Effector CD4-positive, alpha-beta T cell (primary cell): ENCODE results near the gene ARTN. TPM values are rescaled to one million over a fixed set of nuclear protein-coding genes. Genes with fewer than 3 reads are reported as not detected.

Experiments
- DNase-seq: peaks from one replicate; pipeline ENCODE4 v3.0.0-alpha.2; 2020
- total RNA-seq: gene quantifications from one replicate; lab custom pipeline; 2026; lab: John Stamatoyannopoulos, UW

ARTN gene, protein sequence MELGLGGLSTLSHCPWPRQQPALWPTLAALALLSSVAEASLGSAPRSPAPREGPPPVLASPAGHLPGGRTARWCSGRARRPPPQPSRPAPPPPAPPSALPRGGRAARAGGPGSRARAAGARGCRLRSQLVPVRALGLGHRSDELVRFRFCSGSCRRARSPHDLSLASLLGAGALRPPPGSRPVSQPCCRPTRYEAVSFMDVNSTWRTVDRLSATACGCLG
- not detected for total RNA-seq

DNA sequence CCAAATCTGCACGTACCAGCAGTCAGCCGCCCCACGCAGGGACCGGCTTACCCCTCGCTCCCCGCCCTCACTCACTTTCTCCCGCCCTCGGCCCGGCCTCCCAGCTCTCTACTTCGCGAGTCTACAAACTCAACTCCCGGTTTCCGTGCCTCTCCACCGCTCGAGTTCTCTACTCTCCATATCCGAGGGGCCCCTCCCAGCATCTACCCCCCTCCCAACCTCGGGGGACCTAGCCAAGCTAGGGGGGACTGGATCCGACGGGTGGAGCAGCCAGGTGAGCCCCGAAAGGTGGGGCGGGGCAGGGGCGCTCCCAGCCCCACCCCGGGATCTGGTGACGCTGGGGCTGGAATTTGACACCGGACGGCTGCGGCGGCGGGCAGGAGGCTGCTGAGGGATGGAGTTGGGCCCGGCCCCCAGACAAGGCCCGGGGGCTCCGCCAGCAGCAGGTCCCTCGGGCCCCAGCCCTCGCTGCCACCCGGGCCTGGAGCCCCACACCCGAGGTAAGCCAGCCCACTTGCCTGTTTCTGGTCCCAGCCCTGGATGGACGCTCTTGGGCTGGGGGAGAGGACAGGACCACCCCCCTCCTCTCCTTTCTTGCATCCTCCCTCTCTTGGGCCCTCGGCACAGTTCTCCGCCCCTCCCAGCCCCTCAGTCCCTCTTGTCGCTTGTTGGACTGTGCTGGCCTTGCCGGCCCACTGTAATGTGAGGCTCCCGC lies at the start of gene ARTN:
ARTN (plus strand) TSS at position 416 of the 715 bp plus-strand sequence. CDS start 1,856 bp downstream, outside the sequence.
- no peak for DNase-seq

DNA sequence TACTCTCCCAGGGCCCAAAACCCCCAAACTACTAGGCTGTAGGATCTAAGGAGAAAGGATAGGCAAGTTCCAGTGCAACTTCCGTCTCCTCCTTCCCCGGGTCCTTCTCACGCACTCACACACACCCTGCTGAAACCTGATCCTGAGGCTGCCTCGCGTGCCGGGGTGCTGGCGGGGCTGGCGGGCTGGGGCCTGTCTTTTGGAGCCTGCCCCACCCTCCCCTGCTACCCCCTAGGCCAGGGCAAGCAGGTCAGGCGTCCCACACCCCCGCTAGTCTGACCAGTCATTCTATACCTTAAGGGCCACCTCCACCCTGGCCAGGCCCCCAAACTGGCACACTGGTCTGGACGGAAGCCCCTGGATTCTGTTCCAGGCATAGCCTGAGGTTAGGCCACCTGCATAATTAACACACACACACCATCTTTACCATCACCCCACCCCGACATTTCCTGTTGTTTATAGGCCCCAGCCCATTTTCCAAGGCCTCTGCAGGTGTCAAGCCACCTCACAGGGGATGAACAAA lies 48.3 kb upstream of the ARTN start:
- DNase-seq, result no peak

DNA sequence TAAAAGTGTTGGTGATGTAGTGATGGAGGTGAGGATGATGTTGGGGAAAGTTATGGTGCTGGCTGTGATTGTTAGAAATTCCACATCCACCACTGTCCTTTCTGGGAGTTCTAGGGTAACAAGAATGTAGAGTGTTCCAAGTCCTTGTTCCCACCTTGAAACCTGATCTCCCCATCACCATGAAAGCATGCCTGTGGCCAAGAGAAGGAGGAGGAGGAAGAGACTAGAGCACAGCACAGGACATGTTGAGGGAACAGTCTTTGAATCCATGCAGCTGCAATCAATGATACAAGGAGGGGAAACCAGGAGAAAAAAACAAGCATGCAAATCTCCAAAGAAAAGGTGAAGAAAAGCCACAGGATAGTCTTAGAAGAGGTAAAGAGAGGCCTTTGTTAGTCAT lies 45.9 kb upstream of the ARTN start:
- no peak for DNase-seq

DNA sequence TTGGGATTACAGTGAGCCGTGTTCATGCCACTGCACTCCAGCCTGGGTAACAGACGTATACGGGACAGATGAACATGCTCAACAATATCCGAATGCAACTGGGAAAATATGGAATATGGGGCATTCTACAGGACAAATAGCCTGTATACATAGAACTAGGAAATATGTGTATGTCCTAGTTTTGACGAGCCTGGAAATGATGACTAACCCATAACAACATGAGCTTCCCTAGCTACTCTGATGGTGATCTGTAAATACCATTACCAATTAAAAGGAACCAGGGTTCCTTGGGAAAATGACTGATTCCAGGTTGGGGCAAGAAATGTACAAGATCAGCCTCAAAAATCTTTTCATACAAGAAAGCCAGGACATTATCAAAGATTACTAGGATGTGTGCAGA lies 42.8 kb upstream of the ARTN start:
- DNase-seq, result no peak

DNA sequence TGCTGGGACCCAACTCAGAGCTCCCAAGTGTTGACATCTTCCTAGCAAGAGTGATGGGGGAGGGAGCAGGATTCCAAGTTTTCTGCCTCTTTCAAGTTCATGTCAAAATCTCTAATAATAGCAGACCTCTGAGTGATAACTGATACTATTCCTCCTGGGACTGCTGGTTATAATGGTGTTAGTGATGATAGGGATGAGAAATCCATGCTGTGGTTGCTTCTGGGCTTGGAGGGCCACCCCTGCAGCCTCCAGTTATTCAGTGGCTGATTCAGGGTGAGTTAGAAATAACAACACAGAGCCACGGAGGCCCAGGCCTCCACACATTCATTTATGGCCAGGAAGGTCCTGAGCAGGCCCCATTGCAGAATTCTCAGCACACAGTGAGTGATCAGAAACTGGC lies 40.6 kb upstream of the ARTN start:
- no peak for DNase-seq

DNA sequence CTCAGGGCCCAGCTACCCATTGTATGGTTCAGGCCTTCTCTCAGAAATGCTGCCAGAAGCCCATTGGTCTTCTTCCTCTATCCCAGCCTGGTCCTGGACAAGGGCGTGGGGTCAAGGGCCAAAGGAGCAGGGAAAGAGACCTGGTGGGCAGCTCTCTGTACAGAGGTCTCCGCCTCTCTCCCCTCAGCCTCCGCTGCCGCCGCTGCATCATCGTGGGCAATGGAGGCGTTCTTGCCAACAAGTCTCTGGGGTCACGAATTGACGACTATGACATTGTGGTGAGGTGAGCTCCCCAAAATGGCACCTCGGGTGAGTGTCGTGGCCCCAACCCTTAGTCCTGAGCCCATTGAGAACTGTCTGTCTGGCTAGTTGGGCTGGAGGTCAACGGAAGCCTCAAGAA lies 34.6 kb upstream of the ARTN start:
- no peak for DNase-seq

DNA sequence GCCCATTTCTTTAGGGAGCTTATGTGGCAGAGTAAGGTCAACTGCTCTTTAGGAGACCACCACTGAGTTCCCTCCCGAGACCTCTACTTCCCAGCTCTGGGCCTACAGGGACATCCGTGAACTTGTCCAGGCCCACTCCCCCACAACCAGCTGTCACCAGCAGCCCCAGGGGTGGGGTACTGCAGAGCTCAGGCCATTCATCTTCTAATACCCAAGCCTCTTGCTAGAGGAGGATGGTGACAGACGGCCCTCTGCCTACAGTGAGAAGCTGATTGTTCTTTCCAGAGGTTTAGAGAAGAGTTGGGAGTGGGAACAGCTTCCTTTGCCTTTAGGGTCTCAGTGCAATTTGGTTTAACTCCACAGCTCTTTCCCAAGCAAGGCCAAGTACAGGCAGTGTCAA lies 33.2 kb upstream of the ARTN start:
- no peak for DNase-seq

DNA sequence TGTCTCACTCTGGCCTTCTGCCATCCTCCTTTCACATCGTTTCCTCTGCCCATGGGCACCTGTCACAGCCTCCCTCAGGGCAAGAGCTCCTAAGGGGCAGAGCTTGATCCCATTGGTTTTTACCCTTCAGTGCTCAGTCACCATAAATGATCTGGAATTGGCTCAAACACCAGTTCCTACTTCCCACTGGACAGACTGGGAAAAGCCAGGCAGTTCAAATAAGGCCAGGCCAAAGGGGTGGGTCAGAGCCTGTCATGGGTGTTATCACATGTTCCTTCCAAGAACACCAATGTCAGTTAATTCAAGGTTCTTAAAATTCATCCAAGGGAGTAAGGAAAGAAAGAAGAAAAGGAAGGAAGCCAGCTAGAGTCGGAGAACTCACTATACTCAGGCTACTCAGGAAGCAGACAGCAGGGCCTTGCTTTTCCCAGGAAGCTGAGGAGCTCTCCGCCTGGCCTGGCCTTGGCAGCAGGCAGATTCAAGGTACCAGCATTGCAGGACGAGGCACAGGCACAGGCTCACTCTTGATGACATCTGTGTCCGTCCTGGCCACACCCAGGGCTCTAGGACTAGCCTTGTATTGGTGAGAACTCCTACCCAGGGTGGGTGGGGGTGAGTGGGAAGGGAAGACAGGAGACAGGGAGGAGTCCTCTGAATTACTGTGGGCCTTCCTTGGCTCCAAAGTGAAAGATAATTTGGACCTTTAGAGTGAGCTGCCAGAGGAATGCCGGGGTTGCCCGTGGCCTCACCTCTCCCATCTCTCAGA lies 32.2 kb upstream of the ARTN start:
- DNase-seq, result no peak

DNA sequence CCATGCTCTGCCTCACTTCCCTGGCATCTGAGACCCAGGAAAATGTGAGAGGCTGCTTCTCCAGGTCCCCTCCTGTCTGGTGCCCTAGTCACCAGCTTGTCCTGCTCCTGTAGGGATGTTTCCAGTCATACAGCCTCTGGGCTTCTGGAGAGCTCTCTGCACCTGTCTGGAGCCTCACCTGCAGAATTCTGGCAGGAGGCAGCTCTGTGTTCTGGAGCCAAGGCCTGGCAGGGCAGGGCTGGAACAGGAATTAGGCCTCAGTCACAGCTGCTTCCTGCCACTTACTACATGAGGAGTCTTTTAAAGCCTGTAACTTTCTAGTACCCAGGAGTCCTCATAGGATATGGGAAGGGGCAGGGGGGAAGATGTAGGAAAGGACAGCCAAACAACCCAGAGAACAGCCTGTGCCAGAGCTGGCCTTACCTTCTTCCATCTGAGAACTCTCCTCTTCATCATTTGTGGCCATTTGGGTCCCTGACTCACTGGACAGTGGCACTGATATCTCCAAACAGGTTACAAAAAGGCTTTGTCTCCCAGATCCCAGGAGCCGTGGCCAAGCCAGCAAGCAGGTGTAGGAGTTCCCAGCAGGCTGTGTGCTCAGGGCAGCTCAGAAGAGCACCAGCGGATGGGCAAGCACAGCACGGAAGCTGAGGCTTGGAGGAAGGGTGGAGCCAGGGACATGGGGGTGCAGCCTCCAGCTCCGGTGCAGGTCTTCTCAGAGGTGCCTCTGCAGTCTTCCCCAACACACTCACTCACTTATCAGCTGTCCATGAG lies 31.4 kb upstream of the ARTN start:
- no peak for DNase-seq

DNA sequence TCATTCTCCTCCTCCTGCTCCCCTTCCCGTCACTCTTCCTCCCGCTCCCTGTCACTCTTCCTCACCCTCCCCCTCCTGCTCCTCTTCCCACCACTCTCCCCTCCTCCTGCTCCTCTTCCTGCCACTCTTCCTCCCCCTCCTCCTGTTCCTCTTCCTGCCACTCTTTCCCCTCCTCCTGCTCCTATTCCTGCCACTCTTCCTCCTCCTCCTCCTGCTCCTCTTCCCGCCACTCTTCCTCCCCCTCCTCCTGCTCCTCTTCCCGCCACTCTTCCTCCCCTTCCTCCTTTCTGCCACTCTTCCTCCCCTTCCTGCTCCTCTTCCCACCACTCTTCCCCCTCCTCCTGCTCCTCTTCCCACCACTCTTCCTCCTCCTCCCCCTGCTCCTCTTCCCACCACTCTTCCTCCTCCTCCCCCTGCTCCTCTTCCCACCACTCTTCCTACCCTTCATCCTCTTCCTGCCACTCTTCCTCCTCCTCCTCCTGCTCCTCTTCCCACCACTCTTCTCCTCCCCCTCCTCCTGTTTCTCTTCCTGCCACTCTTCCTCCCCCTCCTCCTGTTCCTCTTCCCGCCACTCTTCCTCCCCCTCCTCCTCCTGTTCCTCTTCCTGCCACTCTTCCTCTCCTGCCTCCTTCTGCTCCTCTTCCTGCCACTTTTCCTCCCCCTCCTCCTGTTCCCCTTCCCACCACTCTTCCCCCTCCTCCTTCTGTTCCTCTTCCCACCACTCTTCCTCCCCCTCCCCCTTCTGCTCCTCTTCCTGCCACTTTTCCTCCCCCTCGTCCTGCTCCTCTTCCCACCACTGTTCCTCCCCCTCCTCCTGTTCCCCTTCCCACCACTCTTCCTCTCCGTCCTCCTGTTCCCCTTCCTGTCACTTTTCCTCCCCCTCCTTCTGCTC lies 28.7 kb upstream of the ARTN start:
- DNase-seq, result no peak

DNA sequence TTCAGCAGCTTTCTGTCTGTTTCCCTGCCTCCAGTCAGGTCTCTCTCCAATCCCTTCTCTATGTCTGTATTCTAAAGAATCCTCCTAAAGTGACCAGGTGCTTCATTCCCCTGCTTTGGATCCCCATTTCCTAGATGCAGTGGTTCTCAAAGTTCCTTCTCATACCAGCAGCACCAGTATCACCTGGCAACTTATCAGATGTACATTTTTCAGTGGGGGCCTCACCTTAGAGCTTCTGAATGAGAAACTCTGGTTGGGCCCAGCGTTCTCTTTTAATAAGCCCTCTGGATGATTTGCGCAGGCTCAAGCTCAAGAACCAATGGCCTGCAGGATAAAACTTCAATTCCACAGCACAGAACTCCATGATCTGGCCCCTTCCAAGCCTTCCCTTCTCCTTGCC lies 25.4 kb upstream of the ARTN start:
- no peak for DNase-seq

DNA sequence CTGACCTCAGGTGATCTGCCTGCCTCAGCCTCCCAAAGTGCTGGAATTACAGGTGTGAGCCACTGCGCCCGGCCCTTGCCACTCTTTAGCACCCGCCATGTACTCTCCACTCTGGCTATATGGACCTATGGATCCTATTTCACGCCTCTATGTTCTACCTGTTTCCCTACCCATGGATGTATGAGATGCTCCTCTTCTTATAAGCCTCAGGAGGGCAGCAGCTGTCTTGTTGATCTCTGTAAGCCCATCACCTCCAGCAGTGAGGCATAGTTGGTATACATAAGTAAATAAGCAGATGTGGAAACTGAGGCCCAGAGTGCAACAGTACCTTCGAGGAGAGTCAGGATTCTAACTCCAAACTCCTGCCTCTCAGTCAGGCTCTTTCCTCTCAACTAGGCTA lies 24.7 kb upstream of the ARTN start:
- no peak for DNase-seq

DNA sequence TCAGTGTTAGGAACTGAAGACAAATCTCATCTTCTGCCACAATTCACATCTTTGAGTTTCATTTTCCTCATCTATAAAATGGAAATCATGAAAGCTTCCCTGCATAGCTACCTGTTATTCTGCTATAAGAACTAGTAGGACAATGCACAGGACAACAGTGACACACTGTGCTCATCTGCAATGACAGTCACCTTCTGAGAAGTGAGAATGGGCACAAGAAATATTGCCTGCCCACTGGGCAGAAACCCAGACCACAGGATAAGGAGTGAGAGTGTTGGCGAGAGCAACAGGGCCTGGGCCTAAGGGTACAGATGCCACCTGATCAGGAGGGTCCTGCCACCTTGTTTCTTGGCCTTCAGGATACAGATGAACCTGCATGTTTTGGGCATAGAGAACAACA lies 23.3 kb upstream of the ARTN start:
- DNase-seq, result no peak

DNA sequence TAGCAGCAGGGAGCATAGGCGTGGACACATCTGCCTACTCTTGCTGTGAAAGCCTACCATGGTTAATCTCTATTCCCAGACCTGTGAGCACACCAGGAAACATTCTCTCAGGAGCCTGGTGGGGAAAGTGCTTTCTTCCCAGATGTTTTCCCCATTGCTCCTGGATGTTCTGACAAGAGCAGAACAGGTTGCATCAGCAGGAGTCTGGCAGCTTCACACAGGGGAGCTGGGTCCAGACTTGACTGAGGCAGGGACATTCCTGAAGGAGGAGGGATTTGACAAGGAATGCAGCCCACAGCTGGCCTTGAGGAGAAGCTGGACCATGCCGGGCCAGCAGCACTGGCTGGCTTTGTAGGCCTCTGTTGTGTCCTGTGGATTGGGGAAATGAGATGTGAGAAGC lies 21.0 kb upstream of the ARTN start:
- DNase-seq, result no peak

DNA sequence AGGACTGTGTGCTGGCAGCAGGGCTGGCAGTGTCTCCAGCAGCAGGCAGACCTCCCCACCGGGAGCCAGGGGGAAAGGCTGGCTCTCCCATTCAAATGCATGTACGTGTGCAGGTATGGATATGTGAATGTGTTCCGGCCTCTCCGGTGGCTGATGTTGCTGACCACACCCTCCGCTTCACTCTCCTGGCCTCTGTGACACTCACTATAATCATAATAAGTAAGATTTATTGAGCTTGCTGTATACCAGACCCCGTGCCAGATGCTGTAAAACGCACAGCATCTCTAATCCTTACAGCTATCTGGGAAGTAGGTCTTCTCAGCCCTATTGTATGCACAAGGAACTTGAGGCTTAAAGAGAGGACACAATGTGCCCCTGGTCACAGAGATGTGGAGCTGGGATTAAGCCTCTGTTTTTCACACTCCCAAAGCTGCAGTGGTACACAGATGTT lies 20.5 kb upstream of the ARTN start:
- no peak for DNase-seq

DNA sequence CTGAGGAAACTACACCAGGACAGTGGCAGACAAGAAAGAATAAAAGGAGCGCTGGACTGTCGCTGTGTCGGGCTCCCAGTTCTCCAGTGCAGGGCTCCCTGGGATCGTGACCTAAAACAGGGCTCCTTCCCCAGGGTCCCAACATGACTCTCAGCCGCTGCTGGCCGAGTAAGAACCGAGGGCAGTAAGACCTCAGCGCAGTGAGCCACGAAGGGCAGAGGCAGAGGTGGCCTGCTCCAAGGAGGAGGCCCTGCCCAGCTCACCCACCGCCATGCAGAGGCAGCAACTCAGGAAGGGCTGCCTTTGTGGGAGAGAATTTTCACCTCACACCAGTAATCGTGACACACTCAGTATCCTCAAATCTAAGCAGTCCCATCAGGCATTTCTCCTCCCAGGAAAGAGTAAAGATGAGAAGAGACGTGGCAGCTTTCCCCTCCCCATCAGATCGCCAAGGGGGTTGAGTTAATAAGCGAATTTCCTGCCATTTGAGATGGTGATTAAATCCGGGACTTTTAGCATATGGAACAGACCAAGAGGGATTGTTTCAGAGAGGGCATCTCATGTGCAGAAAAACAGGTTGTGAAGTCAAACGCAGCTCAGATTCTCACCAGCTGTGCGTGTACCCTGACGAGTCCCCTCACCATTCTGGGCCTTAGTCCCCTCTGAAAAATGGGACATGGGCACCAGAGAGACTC lies 19.8 kb upstream of the ARTN start:
- no peak for DNase-seq

DNA sequence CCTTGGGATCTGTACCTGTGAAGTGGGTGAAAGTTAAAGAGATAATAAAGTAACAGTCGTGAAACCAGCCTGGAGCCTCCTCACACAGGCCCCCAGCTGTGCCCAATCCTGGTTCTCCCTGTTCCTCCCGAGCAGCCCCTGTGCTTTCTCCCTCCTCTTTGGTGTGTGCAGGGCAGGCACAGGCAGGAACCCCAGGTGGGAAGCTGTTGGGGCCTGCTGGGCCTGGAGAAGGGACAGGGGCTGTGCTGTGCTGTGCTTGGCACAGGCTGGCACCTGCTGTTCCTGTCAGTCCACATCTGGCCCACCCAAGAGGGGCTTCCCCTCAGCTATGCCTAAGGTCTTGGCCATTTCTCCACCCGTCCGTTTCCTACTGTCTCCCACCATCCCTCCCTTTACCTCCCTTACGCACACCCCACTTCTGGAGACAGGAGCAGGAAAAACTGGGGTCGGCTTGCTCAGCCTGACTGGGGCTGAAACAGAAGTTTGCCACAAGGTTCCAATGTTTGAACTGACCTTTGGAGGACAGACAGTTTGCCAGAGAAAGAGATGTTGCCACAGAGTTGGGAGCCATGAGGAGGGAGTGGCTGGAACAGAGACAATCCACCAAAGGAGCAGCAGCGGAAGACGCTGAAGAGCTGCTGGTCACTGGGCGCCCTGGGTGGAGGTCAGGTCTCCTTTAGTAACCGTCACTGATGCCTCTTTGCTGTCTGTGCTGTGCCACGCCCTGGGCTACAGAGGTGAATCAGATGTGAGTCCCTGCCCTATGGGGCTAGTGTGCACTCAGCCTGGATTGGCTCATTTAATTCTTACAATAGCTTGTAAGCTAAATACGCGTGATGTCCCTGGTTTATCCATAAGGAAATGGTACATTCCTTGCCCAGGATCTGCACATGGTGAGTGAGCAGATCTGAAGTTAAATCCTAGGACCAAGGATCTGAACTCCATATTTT lies 18.8 kb upstream of the ARTN start:
- no peak for DNase-seq

DNA sequence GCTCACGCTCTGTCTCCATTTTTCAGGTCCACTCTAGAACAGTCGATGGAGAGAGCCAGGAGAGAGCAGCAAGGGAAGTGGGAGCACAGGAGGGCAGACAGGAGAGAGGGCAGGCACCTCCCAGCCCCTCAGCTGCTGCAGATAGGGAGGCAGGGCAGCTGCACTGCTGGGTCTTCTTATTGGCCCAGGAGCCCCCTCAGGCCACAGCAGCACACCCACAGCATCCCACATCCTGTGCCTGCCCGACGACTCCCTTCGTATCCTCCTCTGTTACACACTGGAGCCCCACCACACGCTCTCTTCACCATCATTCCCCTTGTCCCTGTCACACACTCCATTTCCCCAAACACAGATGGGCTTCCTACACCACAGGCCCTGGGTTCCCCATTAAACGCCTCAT lies 13.7 kb upstream of the ARTN start:
- no peak for DNase-seq

DNA sequence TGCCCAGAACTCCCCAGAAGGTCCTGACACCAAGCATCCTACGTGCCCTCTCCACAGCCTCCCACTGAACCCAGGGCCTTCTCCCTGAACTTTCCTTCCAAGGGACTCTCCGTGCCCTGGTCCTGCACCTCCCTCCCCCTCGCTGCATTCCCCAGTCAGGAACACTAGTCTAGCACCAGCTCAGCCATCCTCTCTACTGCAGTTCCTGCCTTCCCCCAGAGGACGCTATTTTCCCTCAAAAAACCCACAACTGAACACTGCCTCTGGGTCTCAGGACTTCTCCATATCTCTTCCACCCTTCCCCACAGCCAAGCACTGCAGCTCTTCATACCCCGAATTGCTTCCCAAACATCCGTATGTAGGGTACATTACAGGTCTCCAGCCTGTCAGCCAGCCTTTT lies 12.6 kb upstream of the ARTN start:
- DNase-seq, result no peak

DNA sequence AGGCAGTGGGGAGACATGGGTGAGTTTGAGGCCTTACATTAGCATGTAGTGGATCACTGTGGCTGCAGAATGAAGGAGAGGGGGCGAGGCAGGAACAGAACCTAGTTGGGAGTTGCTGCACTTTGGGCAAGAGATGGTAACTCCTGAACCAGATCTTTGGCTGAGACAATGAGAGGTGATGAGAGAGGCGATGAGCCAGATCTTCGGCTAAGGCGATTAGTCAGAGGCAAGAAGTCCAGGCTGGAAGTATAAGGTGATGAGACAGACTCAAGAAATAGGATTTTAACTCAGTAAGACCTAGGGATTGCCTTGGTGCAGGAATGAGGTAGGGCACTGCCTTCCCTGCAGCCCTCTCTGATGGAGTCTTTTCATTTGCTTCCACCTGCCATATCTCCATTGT lies 9.1 kb upstream of the ARTN start:
- no peak for DNase-seq
